ENCODE measurements around the gene MEI4. TPM values are rescaled to one million over a fixed set of nuclear protein-coding genes. Genes with fewer than 3 reads are reported as not detected.

Gene MEI4
- total RNA-seq, 1 donor from 2014 or later = 1.0 TPM

- Histone ChIP-seq H3K27ac (no peak overlapping the region), H3K36me3 (no peaks in the 10 kb centered on the region), H3F3A (ENCODE audit: low read depth) (no peaks in the 10 kb centered on the region), H2AFZ (replicated peaks) (no peak overlapping the region), H3K4me3 (no peak overlapping the region), H3K4me2 (no peak overlapping the region), H3K4me1 (no peaks in the 10 kb centered on the region), H3K9ac (no peak overlapping the region), H4K20me1 (ENCODE audit: low read depth) (no peaks in the 10 kb centered on the region), H3K27me3 (no peaks in the 10 kb centered on the region), H3K9me3 (ENCODE audit: low read depth) (no peaks in the 10 kb centered on the region), H3K79me2 (ENCODE audit: low read depth) (no peaks in the 10 kb centered on the region)
- no peak overlapping the region for H3K4me3 Mint-ChIP-seq
- DNase-seq (ENCODE audit: low spot score) = no peak
- TF ChIP-seq, protein P1, sequence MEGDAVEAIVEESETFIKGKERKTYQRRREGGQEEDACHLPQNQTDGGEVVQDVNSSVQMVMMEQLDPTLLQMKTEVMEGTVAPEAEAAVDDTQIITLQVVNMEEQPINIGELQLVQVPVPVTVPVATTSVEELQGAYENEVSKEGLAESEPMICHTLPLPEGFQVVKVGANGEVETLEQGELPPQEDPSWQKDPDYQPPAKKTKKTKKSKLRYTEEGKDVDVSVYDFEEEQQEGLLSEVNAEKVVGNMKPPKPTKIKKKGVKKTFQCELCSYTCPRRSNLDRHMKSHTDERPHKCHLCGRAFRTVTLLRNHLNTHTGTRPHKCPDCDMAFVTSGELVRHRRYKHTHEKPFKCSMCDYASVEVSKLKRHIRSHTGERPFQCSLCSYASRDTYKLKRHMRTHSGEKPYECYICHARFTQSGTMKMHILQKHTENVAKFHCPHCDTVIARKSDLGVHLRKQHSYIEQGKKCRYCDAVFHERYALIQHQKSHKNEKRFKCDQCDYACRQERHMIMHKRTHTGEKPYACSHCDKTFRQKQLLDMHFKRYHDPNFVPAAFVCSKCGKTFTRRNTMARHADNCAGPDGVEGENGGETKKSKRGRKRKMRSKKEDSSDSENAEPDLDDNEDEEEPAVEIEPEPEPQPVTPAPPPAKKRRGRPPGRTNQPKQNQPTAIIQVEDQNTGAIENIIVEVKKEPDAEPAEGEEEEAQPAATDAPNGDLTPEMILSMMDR (IDR thresholded peaks at IDR 0.05) = no peak
- TF ChIP-seq EZH2phosphoT487 (IDR thresholded peaks at IDR 0.05) = no peak
- no peak for TF ChIP-seq EZH2 (IDR thresholded peaks at IDR 0.05)
- H3K36me3 Mint-ChIP-seq = no peaks in the 10 kb centered on the region
- H3K4me1 Mint-ChIP-seq = no peaks in the 10 kb centered on the region
- no peaks in the 10 kb centered on the region for H3K9me3 Mint-ChIP-seq
- H3K27ac Mint-ChIP-seq = no peak overlapping the region
- H3K27me3 Mint-ChIP-seq (ENCODE audit: insufficient read depth, low read depth) = no peaks in the 10 kb centered on the region
These were observed 13.5 kb downstream of the MEI4 start for GRCh38 chr6:77666340-77666739.

GRCh38 chr6:77666846-77667245 lies 14.0 kb downstream of the MEI4 start:
- H3K27ac Mint-ChIP-seq = no peak overlapping the region
- H3K27me3 Mint-ChIP-seq (ENCODE audit: insufficient read depth, low read depth) = no peaks in the 10 kb centered on the region
- Histone ChIP-seq H3K4me3 (no peak overlapping the region), H3K9me3 (ENCODE audit: low read depth) (no peaks in the 10 kb centered on the region), H4K20me1 (ENCODE audit: low read depth) (no peaks in the 10 kb centered on the region), H3F3A (ENCODE audit: low read depth) (no peaks in the 10 kb centered on the region), H2AFZ (replicated peaks) (no peak overlapping the region), H3K36me3 (no peaks in the 10 kb centered on the region), H3K4me2 (no peak overlapping the region), H3K9ac (no peak overlapping the region), H3K27me3 (no peaks in the 10 kb centered on the region), H3K79me2 (ENCODE audit: low read depth) (no peaks in the 10 kb centered on the region), H3K27ac (no peak overlapping the region), H3K4me1 (no peaks in the 10 kb centered on the region)
- TF ChIP-seq EZH2phosphoT487 (IDR thresholded peaks at IDR 0.05) (no peak), EZH2 (IDR thresholded peaks at IDR 0.05) (no peak)
- TF ChIP-seq, protein P1 (IDR thresholded peaks at IDR 0.05) = no peak
- no peaks in the 10 kb centered on the region for H3K9me3 Mint-ChIP-seq
- no peaks in the 10 kb centered on the region for H3K36me3 Mint-ChIP-seq
- no peaks in the 10 kb centered on the region for H3K4me1 Mint-ChIP-seq
- H3K4me3 Mint-ChIP-seq = no peak overlapping the region
- no peak for DNase-seq (ENCODE audit: low spot score)

DNA sequence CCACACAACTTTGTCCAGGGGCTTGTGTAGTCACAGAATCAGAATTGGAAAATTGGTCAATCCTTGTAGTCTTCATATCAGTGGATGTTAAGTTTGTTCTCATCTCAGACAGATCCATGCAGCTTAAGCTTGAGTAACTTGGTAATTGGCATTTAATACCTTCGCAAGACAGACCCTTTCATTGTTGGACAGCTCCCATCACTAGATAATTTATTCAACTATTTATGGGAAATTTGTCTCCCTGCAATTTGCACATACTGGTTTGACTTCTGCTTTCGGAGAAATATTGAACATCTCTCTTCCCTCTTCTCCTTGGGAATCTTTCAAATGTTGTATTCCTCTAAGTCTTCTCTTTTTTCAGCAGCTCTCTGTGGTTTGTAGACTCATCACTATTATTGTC lies 17.1 kb downstream of the MEI4 start:
- H3K27me3 Mint-ChIP-seq (ENCODE audit: insufficient read depth, low read depth) = no peaks in the 10 kb centered on the region
- H4K20me1 ChIP-seq (ENCODE audit: low read depth) = no peaks in the 10 kb centered on the region
- H3K4me1 Mint-ChIP-seq = no peaks in the 10 kb centered on the region
- TF ChIP-seq EZH2phosphoT487 (IDR thresholded peaks at IDR 0.05) = no peak
- TF ChIP-seq, protein P1 (IDR thresholded peaks at IDR 0.05) = no peak
- no peak for DNase-seq (ENCODE audit: low spot score)
- no peaks in the 10 kb centered on the region for H3K4me1 ChIP-seq
- H2AFZ ChIP-seq (replicated peaks) = no peak overlapping the region
- H3K9me3 ChIP-seq (ENCODE audit: low read depth) = no peaks in the 10 kb centered on the region
- H3F3A ChIP-seq (ENCODE audit: low read depth) = no peaks in the 10 kb centered on the region
- H3K36me3 Mint-ChIP-seq = no peaks in the 10 kb centered on the region
- no peak overlapping the region for H3K9ac ChIP-seq
- no peaks in the 10 kb centered on the region for H3K27me3 ChIP-seq
- no peak overlapping the region for H3K27ac Mint-ChIP-seq
- no peak overlapping the region for H3K4me3 Mint-ChIP-seq
- H3K36me3 ChIP-seq = no peaks in the 10 kb centered on the region
- H3K4me3 ChIP-seq = no peak overlapping the region
- H3K9me3 Mint-ChIP-seq = no peaks in the 10 kb centered on the region
- H3K4me2 ChIP-seq = no peak overlapping the region
- H3K79me2 ChIP-seq (ENCODE audit: low read depth) = no peaks in the 10 kb centered on the region
- H3K27ac ChIP-seq = no peak overlapping the region

GRCh38 chr6:77674211-77674610 lies 21.4 kb downstream of the MEI4 start:
- H3K36me3 ChIP-seq = no peaks in the 10 kb centered on the region
- no peak overlapping the region for H2AFZ ChIP-seq (replicated peaks)
- H3K4me1 Mint-ChIP-seq = no peaks in the 10 kb centered on the region
- no peak for DNase-seq (ENCODE audit: low spot score)
- H3K79me2 ChIP-seq (ENCODE audit: low read depth) = no peaks in the 10 kb centered on the region
- H3K27ac ChIP-seq = no peak overlapping the region
- H3K27me3 Mint-ChIP-seq (ENCODE audit: insufficient read depth, low read depth) = no peaks in the 10 kb centered on the region
- no peaks in the 10 kb centered on the region for H3K9me3 Mint-ChIP-seq
- no peaks in the 10 kb centered on the region for H3F3A ChIP-seq (ENCODE audit: low read depth)
- H3K4me2 ChIP-seq = no peak overlapping the region
- H3K4me3 Mint-ChIP-seq = no peak overlapping the region
- no peaks in the 10 kb centered on the region for H3K36me3 Mint-ChIP-seq
- H3K4me3 ChIP-seq = no peak overlapping the region
- H3K9me3 ChIP-seq (ENCODE audit: low read depth) = no peaks in the 10 kb centered on the region
- H3K27ac Mint-ChIP-seq = no peak overlapping the region
- H3K4me1 ChIP-seq = no peaks in the 10 kb centered on the region
- H3K9ac ChIP-seq = no peak overlapping the region
- no peaks in the 10 kb centered on the region for H4K20me1 ChIP-seq (ENCODE audit: low read depth)
- TF ChIP-seq EZH2phosphoT487 (IDR thresholded peaks at IDR 0.05) (no peak), EZH2 (IDR thresholded peaks at IDR 0.05) (no peak)
- TF ChIP-seq, protein P1 (IDR thresholded peaks at IDR 0.05) = no peak
- H3K27me3 ChIP-seq = no peaks in the 10 kb centered on the region

All from neural progenitor cell (in vitro differentiated cells).